GM21526 (cell line): ENCODE measurements around the gene FAM199X.
"Not testable (repeated sequence)": the region's sequence is repeated elsewhere in the genome, so short reads cannot be mapped to it uniquely, and the experiment has no call there.

Experiments used
- ATAC-seq: cut with Tn5 transposase; IDR thresholded peaks from one replicate; pipeline ENCODE4 v1.9.1; 2021; ENCODE audit warnings: moderate library complexity; ENCODE audit not compliant: unreplicated experiment, low FRiP score

FAM199X gene

DNA sequence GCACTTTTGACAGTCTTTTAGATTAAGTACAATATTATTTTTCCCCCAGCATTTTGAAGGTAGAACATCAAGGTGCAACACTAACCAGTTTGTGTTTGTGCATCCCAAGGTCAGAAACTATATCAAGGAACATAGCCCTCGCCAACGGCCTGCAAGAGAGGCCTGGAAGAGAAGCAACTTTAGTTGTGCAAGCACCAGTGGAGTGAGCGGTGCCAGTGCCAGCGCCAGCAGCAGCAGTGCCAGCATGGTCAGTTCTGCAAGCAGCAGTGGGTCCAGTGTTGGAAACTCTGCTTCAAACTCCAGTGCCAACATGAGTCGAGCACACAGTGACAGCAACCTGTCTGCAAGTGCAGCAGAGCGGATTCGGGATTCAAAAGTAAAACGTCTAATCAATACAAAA lies 21.7 kb downstream of the FAM199X start:
- no peak for ATAC-seq

DNA sequence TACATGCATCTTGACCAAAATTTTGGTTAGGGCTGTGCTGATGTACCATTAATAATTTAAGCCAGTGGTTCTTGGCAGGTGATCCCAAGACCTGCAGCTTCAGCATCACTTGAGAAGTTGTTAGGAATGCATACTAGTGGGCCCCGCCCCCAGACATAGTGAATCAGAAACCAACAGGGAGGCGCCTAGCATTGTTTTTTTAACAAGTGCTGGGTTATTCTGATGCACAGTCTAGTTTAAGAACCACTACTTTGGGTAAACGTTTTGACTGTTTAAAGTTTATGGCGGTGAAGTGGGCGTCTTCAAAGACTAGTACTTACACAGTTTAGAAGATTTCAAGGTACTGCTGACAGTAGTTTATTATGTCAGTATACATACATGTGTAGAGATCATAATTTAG lies 23.6 kb downstream of the FAM199X start:
- no peak for ATAC-seq

DNA sequence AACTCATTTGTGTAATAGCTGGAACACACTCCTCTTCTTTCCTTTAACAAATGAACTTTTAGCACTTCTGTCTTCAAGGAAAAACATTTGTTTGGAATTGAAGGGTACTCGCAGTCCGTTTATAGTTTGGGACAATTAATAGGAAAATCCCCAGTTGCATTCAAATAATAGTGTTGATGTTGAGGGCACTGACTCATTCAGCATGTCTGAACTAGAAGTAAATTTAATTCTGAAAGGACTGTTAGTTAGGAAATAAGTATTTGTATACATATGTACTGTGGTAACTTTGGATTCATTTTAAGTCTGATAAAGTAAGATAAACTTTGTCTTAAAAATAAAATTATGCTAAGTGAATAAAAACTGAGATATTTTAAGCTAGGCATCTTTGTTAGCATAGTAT lies 27.2 kb downstream of the FAM199X start:
- no peak for ATAC-seq

DNA sequence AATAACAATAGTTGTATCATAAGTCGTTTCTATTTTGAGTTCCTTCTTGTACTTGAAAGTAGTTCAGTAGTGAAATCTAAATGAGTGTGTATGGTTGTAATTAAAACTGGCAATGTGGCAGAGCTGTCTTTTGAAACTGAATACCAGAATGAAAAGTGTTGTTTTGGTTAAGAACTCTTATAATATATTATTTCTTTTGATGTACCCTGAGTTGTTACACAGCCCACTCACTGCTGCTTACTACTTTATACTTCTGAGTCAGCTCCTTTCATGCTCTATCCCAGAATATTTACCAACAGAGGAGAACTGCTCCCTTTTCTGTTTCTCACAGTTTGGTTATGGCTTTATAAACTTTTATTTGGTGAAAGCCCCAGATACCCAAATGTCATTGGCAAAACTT lies 28.8 kb downstream of the FAM199X start:
- ATAC-seq: no peak

DNA sequence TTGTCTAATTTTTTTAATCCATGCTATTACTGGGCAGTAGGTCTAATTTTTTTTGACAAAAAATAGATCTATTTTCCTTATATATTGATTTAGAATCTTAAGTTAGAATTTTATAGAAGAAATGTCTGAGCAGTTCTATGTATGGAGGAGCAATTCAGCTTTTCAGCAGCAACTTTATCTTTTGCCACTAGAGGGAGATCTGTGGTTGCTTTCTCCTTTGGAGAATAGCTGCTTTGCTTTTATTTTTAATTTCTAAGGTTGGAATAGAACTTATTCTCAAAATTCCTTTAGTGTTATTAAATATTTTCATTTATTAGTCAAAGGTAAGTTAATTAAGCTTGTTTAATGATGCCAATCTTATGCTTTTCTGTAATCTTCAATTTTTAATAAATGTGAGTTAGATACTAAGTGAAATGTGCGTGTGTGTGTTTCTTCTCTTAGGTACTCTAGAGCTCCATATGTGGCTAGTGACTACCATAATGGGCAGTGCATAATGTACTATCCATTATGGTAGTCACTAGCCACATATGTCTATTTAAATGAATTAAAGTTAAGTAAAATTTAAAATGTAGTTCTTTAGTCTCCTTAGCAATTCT lies 29.3 kb downstream of the FAM199X start:
- ATAC-seq: peak; percentile 72

DNA sequence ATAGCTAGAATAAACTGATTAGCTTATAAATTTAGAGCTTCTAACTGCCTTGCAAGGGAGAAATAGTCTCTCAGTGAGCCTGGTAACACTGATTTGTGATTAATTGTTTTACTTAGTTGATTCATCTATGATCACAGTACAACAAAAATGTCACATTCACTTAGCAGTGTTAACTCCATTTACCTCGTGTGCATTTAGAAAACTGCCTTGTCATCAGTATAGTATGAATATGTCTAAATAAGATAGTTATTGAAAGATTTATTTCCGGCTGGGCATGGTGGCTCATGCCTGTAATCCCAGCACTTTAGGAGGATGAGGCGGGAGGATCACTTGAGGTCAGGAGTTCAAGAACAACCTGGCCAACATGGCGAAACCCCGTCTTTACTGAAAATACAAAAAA lies 39.3 kb downstream of the FAM199X start:
- ATAC-seq: no peak

DNA sequence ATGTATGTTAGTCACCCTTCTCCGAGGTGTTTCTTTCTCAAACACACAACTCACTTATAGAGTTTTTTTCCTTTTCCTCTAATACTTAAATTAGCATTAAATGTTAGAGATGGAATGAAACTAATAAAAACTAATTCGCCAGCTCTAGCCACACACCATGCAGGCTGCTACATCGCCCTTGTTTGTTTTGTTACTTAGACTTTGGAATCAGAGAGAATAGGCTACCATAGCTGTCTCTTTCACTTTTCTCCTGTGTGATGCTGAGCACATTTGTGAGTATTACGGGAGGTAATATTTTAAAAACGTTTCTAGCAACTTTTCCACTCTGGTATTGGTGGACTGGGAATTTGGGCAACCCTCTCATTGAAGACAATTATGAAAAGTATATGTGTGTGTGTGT lies 44.9 kb downstream of the FAM199X start:
- ATAC-seq: no peak

DNA sequence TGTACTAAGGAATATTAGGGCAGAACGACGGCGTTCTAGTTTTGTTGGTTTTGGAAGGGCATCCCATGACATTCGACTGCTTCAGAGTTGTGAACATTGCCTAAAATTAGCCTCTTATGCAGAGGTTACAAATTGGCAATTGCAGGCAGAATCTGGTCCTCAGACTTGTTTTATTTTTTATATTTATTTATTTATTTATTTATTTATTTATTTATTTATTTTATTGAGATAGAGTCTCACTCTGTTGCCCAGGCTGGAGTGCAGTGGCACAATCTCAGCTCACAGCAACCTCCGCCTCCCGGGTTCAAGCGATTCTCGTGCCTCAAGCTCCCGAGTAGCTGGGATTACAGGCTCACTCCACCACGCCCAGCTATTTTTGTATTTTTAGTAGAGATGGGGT lies 63.8 kb downstream of the FAM199X start:
- not testable (repeated sequence) for ATAC-seq
